IMR-90 (cell line): Measurements from ENCODE around the gene TSEN54.

Experiments
- CTCF ChIP-seq: conservative IDR thresholded peaks from 2 replicates; pipeline ENCODE4 v1.5.1; 2012; ENCODE audit warnings: mild to moderate bottlenecking, low read depth, low read length, improper control_type of control experiment
- ELK1 ChIP-seq: fragments of 150-350 bp; IDR thresholded peaks from 2 replicates; pipeline ENCODE4 v1.6.1; 2016; ENCODE audit warnings: low read depth, mild to moderate bottlenecking, low read length, moderate library complexity, borderline replicate concordance
- MAFK ChIP-seq: IDR thresholded peaks from 2 replicates; pipeline ENCODE4 v1.6.1; 2012; ENCODE audit warnings: low read depth, low read length, improper control_type of control experiment
- MAZ ChIP-seq: IDR thresholded peaks from 2 replicates; pipeline ENCODE4 v1.6.1; 2012; ENCODE audit warnings: low read depth, mild to moderate bottlenecking, low read length, improper control_type of control experiment, moderate library complexity, borderline replicate concordance
- POLR2A ChIP-seq: IDR thresholded peaks from 2 replicates; pipeline ENCODE4 v1.6.1; 2012; ENCODE audit warnings: mild to moderate bottlenecking, low read depth, low read length
- RAD21 ChIP-seq: IDR thresholded peaks from 2 replicates; pipeline ENCODE4 v1.6.1; 2012; ENCODE audit warnings: low read length, improper control_type of control experiment
- RCOR1 ChIP-seq: IDR thresholded peaks from 2 replicates; pipeline ENCODE4 v1.6.1; 2012; ENCODE audit warnings: mild to moderate bottlenecking, low read length, improper control_type of control experiment; ENCODE audit not compliant: insufficient replicate concordance

GRCh38 chr17:75535119-75535537 is 18.8 kb downstream of the TSEN54 start:
- no peak for TF ChIP-seq CTCF
- no peak for TF ChIP-seq POLR2A
- TF ChIP-seq RCOR1 = no peak
- TF ChIP-seq MAZ = no peak
- no peak for TF ChIP-seq RAD21
- TF ChIP-seq MAFK = no peak
- TF ChIP-seq ELK1 = no peak
